Measurements from ENCODE around the gene RNF123. TPM values are rescaled to one million over a fixed set of nuclear protein-coding genes. Genes with fewer than 3 reads are reported as not detected.

Gene RNF123
- total and polyA plus RNA-seq, 2 donors (not counting 1 experiment from before 2014, with no cell fraction given): 51.8 to 69.0 TPM

DNA sequence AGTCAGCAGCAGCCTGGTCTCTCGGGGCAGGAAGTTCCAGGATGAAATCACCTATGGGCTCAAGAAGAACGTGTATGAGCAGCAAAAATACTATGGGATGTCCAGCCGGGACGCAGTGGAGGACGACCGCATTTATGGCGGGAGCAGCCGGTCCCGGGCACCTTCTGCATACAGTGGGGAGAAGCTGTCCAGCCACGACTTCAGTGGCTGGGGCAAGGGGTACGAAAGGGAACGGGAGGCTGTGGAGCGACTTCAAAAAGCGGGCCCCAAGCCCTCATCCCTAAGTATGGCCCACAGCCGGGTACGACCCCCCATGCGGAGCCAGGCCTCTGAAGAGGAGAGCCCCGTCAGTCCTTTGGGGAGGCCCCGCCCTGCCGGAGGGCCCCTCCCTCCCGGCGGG lies 27.3 kb upstream of the RNF123 start:
- ChIA-PET CTCF (no interaction called here), POLR2A (no interaction called here)
- Mint-ChIP-seq H3K9me3 (ENCODE audit: insufficient read depth) (no peaks in the 10 kb centered on the region), H3K27me3 (peaks cover 5% of the 10 kb centered on the region), H3K27ac (no peak overlapping the region), H3K4me3 (no peak overlapping the region), H3K4me1 (no peaks in the 10 kb centered on the region)
- DNase-seq: no peak
- ATAC-seq (ENCODE audit: low read depth): no peak
- Histone ChIP-seq H2AFZ (ENCODE audit: insufficient read depth, low read depth, low read length, poor library complexity, severe bottlenecking) (no peak overlapping the region), H3K27me3 (replicated peaks in 1 of 4; ENCODE audit: control extremely low read depth in 1 of 4, control insufficient read depth in 3 of 4, insufficient read depth in 4 of 4, low read length in 3 of 4) (peaks cover 0 to 1% (median 0%) of the 10 kb centered on the region in 4 experiments), H3K27ac (ENCODE audit: low read length in 2 of 2) (no peak overlapping the region), H4K20me1 (ENCODE audit: control insufficient read depth, insufficient read depth, low read length, poor library complexity, severe bottlenecking) (no peaks in the 10 kb centered on the region), H3K36me3 (replicated peaks in 1 of 2; ENCODE audit: control extremely low read depth in 1 of 2, control insufficient read depth in 1 of 2, extremely low read depth in 1 of 2, insufficient read depth in 2 of 2, low read length in 1 of 2) (no peaks in the 10 kb centered on the region), H3K9me3 (ENCODE audit: control extremely low read depth in 1 of 3, control insufficient read depth in 2 of 3, insufficient read depth in 1 of 3, low read length in 2 of 3) (no peaks in the 10 kb centered on the region), H3K79me2 (ENCODE audit: control insufficient read depth, insufficient read depth, low read length) (no peaks in the 10 kb centered on the region), H3K9ac (ENCODE audit: low read length) (no peak overlapping the region), H3K4me1 (ENCODE audit: control insufficient read depth in 2 of 2, insufficient read depth in 2 of 2, low read length in 2 of 2) (no peaks in the 10 kb centered on the region), H3K4me2 (replicated peaks; ENCODE audit: low read depth, low read length, poor library complexity, severe bottlenecking) (no peak overlapping the region), H3K4me3 (ENCODE audit: control extremely low read depth in 1 of 5, extremely low read depth in 1 of 5, insufficient read depth in 1 of 5, low read depth in 2 of 5, low read length in 4 of 5) (no peak overlapping the region)
- intact Hi-C loops (cut with micrococcal nuclease): no loop called here
- TF ChIP-seq CTCF (IDR thresholded peaks at IDR 0.05) (no peak), EZH2 (IDR thresholded peaks at IDR 0.05; ENCODE audit: borderline replicate concordance, insufficient read depth, low read depth, low read length, poor library complexity, severe bottlenecking) (no peak)
- 95% methylated on average over 20 of the region's 22 CpGs for WGBS (ENCODE audit: insufficient coverage)

GRCh38 chr3:49662720-49663413 lies 26.5 kb upstream of the RNF123 start:
- Mint-ChIP-seq H3K9me3 (ENCODE audit: insufficient read depth) (no peaks in the 10 kb centered on the region), H3K27ac (no peak overlapping the region), H3K4me3 (no peak overlapping the region), H3K27me3 (peaks cover 5% of the 10 kb centered on the region), H3K4me1 (no peaks in the 10 kb centered on the region)
- Histone ChIP-seq H3K79me2 (ENCODE audit: control insufficient read depth, insufficient read depth, low read length) (no peaks in the 10 kb centered on the region), H4K20me1 (ENCODE audit: control insufficient read depth, insufficient read depth, low read length, poor library complexity, severe bottlenecking) (no peaks in the 10 kb centered on the region), H3K4me3 (ENCODE audit: control extremely low read depth in 1 of 5, extremely low read depth in 1 of 5, insufficient read depth in 1 of 5, low read depth in 2 of 5, low read length in 4 of 5) (no peak overlapping the region), H3K27me3 (replicated peaks in 1 of 4; ENCODE audit: control extremely low read depth in 1 of 4, control insufficient read depth in 3 of 4, insufficient read depth in 4 of 4, low read length in 3 of 4) (no peaks in the 10 kb centered on the region), H3K36me3 (replicated peaks in 1 of 2; ENCODE audit: control extremely low read depth in 1 of 2, control insufficient read depth in 1 of 2, extremely low read depth in 1 of 2, insufficient read depth in 2 of 2, low read length in 1 of 2) (no peaks in the 10 kb centered on the region), H3K9me3 (ENCODE audit: control extremely low read depth in 1 of 3, control insufficient read depth in 2 of 3, insufficient read depth in 1 of 3, low read length in 2 of 3) (no peaks in the 10 kb centered on the region), H2AFZ (ENCODE audit: insufficient read depth, low read depth, low read length, poor library complexity, severe bottlenecking) (no peak overlapping the region), H3K27ac (ENCODE audit: low read length in 2 of 2) (no peak overlapping the region), H3K4me2 (replicated peaks; ENCODE audit: low read depth, low read length, poor library complexity, severe bottlenecking) (no peak overlapping the region), H3K9ac (ENCODE audit: low read length) (no peak overlapping the region), H3K4me1 (ENCODE audit: control insufficient read depth in 2 of 2, insufficient read depth in 2 of 2, low read length in 2 of 2) (no peaks in the 10 kb centered on the region)
- POLR2A ChIA-PET: no interaction called here
- TF ChIP-seq CTCF (IDR thresholded peaks at IDR 0.05) (no peak), EZH2 (IDR thresholded peaks at IDR 0.05; ENCODE audit: borderline replicate concordance, insufficient read depth, low read depth, low read length, poor library complexity, severe bottlenecking) (no peak)
- intact Hi-C loops (cut with micrococcal nuclease): no loop called here
- ATAC-seq (ENCODE audit: low read depth) (no peak), DNase-seq (no peak)
- CTCF ChIA-PET: no interaction called here
- WGBS (ENCODE audit: insufficient coverage): 95% methylated on average over 34 of the region's 34 CpGs
